ENCODE measurements around the gene NME5.

Gene NME5

DNA sequence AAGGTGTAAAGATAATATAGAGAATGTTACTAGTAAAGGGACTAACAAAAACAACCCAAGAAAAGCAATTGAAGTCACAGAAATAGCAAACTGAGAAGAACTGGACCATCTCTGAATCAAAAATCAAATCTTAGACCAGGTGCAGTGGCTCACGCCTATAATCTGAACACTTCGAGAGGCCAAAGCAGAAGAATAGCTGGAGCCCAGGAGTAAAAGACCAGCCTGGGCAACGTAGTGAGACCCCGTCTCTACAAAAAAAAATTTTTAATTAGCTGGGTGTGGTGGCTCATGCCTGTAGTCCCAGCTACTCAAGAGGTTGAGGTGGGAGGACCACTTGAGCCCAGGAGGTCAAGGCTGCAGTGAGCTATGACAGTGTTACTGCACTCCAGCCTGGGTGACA is 28.0 kb downstream of the NME5 start:
- DNase-seq (ENCODE audit: low read depth): no peak
- no peak for TF ChIP-seq CTCF (IDR thresholded peaks at IDR 0.05; ENCODE audit: low read length, missing control alignments)

DNA sequence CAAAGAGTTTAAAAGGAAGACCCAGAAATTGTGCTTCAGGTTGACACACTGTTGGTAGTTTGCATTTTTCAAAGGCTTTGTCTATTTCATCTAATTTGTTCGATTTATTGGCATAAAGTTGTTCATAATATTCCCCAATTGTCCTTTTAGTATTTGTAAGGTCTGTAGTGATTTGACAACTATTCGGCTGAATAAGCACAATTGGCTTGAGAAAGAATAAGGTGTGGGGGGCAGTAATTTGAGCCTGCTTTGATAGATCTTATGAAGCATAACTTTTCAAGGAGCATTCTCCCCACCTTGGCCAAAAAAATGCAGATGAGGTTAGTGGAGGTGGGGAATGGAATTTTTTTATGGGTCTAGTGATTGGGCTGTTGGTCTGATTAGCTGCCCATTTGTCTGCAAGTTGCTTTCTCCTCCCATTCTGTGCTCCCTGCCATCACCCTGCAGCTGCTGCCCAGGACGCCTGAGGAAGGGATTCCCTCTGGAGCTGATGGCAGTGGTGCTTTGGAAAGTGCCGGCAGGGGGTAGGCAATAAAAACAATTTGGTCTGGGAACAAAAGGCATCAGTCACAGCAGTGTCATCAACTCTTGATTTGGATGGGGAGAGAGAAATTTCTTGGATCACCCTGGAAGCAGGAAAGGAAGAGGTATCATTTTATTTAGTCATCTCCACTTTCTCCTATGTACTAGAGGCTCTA is 28.8 kb downstream of the NME5 start:
- DNase-seq (ENCODE audit: low read depth): no peak
- TF ChIP-seq CTCF (IDR thresholded peaks at IDR 0.05; ENCODE audit: low read length, missing control alignments): no peak
- no peak overlapping the region for H3K4me3 ChIP-seq (replicated peaks; ENCODE audit: low read depth, low read length)

More for the DNA sequence above, 28.0 kb downstream of the NME5 start:
- no peak overlapping the region for H3K4me3 ChIP-seq (replicated peaks; ENCODE audit: low read depth, low read length)

DNA sequence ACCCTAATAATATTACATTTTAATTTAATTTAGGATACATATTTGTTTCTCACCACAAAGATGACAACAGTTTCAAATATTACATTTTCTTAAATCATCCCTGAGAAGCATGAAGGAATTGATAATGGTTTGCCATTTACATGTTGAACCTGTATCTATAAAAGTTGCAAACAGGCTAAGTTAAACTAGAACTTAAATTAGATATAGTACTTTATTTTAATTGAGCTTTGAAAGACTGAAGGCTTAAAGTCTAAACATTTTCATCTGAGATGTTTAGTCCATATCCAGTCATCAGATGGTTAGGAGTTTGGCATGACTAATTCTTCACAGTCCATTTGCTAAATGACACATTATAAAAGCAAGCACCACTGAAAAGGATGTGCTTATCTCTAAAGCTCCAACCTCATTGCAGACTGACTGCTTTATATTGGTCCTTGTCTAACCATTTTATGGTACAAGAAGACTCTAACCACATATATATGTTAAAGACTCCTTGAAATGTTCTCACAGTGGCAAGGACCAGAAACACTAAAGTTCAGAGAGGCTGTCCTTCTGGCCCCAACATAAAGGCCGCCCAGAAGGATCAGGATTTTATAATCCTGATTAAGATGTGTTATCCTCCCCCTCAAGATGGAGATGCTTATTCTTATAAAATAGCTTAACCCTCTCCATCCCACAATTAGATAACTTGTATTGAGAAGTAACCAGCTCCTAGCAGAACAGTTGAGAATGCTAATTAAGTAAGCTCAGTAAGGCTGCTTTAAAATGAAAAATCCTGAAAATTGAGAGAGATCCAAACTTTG is 29.6 kb downstream of the NME5 start:
- DNase-seq (ENCODE audit: low read depth): no peak
- TF ChIP-seq CTCF (IDR thresholded peaks at IDR 0.05; ENCODE audit: low read length, missing control alignments): no peak
- no peak overlapping the region for H3K4me3 ChIP-seq (replicated peaks; ENCODE audit: low read depth, low read length)

DNA sequence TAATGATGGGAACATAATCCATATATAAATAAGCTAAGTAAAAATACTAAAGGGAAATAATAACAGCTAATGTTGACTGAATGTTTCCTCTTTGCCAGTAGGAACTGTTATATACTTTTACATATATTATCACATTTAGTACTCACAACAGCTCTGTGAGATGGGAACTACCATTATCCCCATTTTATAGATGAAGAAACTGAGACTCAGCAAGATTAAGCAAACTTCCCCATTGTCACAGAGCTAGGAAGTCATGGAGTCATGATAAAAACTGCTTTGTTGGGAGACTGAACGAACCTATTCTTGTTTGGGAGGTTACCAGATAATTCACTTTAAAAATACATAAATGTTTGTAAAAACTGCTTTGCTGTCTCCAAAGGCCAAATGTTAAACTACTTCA is 32.0 kb downstream of the NME5 start:
- DNase-seq (ENCODE audit: low read depth): no peak
- no peak for TF ChIP-seq CTCF (IDR thresholded peaks at IDR 0.05; ENCODE audit: low read length, missing control alignments)
- no peak overlapping the region for H3K4me3 ChIP-seq (replicated peaks; ENCODE audit: low read depth, low read length)

DNA sequence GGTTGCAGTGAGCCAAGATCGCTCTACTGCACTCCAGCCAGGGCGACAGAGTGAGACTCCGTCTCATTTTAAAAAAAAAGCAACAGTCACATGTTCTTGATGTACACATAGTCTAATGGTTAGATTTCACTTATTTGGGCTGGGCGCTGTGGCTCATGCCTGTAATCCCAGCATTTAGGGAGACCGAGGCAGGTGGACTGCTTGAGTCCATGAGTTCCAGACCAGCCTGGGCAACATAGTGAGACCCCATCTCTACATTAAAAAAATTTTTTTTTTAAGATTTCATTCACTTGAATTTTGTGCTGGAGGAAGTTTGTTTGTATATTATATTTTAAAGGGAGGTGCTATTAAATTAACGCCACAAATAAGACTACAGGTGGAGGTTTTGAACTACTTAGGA is 33.5 kb downstream of the NME5 start:
- H3K4me3 ChIP-seq (replicated peaks; ENCODE audit: low read depth, low read length): no peak overlapping the region
- DNase-seq (ENCODE audit: low read depth): no peak
- TF ChIP-seq CTCF (IDR thresholded peaks at IDR 0.05; ENCODE audit: low read length, missing control alignments): no peak

DNA sequence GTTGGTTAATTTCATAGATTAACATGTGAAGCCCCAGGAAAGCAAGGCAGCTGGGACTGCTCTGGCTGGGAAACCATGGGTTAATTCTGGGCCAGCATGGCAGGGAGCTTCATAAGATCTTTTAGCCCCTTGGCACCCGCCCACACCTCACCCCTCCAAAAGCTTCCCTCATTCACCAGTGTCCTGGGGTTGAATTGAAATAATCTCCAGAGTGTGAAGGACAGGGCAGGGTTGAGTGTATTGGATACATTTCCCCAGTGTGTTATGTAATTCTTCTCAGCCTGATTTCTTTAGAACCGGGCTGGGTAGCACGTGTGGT is 36.0 kb downstream of the NME5 start:
- no peak overlapping the region for H3K4me3 ChIP-seq (replicated peaks; ENCODE audit: low read depth, low read length)
- DNase-seq (ENCODE audit: low read depth): no peak
- TF ChIP-seq CTCF (IDR thresholded peaks at IDR 0.05; ENCODE audit: low read length, missing control alignments): no peak

All from fibroblast of pulmonary artery (primary cell).